C4-2B (cell line): ENCODE results near the gene MROH2B.

Experiments
- ZFX ChIP-seq: fragments of 450-650 bp; IDR thresholded peaks from 2 replicates; pipeline ENCODE4 v1.6.1; 2017
- TF ChIP-seq, protein P1 (sequence below): fragments of 450-650 bp; conservative IDR thresholded peaks from 2 replicates; pipeline ENCODE4 v1.5.1; 2017; ENCODE audit warnings: mild to moderate bottlenecking

DNA sequence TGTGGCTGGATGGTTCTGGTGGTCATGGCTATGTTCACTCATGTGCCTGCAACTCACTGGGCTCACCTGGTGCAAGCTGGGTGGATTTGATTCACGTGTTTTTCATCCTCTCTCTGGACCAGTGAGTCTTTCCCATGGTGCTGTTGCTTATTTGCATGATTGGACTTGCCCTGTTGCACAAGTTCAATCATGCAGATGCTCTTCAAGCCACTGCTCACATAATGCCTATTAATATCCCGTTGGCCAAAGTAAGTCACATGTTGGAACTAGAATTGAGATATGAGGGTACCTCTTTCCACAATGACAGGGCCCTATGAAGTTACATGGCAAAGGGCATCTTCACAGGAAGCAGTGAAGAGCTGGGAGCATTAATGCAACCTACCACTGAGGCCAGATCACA, 26.5 kb upstream of the MROH2B start:
- TF ChIP-seq, protein P1, sequence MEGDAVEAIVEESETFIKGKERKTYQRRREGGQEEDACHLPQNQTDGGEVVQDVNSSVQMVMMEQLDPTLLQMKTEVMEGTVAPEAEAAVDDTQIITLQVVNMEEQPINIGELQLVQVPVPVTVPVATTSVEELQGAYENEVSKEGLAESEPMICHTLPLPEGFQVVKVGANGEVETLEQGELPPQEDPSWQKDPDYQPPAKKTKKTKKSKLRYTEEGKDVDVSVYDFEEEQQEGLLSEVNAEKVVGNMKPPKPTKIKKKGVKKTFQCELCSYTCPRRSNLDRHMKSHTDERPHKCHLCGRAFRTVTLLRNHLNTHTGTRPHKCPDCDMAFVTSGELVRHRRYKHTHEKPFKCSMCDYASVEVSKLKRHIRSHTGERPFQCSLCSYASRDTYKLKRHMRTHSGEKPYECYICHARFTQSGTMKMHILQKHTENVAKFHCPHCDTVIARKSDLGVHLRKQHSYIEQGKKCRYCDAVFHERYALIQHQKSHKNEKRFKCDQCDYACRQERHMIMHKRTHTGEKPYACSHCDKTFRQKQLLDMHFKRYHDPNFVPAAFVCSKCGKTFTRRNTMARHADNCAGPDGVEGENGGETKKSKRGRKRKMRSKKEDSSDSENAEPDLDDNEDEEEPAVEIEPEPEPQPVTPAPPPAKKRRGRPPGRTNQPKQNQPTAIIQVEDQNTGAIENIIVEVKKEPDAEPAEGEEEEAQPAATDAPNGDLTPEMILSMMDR: no peak
- TF ChIP-seq ZFX: no peak
